Brain microvascular endothelial cell (primary cell): ENCODE measurements around the gene PLG.
"Not testable (repeated sequence)": the region's sequence is repeated elsewhere in the genome, so short reads cannot be mapped to it uniquely, and the experiment has no call there.

ENCODE experiments used
- DNase-seq: peaks from one replicate; pipeline ENCODE4 v3.0.0-alpha.2; 2020
- H3K27ac ChIP-seq: fragments of 250-450 bp; sonication (Bioruptor Pico); 2 replicates; pipeline ENCODE4 v1.5.1; 2020; ENCODE audit warnings: mild to moderate bottlenecking, moderate library complexity
- H3K27me3 ChIP-seq: fragments of 250-450 bp; sonication (Bioruptor Pico); replicated peaks from 2 replicates; pipeline ENCODE4 v1.5.1; 2020; ENCODE audit warnings: mild to moderate bottlenecking
- H3K36me3 ChIP-seq: fragments of 250-450 bp; sonication (Bioruptor Pico); replicated peaks from 2 replicates; pipeline ENCODE4 v1.5.1; 2020; ENCODE audit warnings: mild to moderate bottlenecking
- H3K4me3 ChIP-seq: 2 replicates; pipeline ENCODE4 v1.5.1; 2011; ENCODE audit warnings: low read depth, mild to moderate bottlenecking, control low read depth, low read length, moderate library complexity
- CTCF ChIP-seq: IDR thresholded peaks from 2 replicates; pipeline ENCODE4 v1.5.1; 2011; ENCODE audit warnings: low read depth, mild to moderate bottlenecking, moderate library complexity, low read length, control low read depth, inconsistent platforms; ENCODE audit errors: missing control alignments
- in situ Hi-C: cut with HindIII; loops from 2 replicates; pipeline ENCODE4 v1.10.0; 2017; ENCODE audit warnings: low sequenced_read_pairs, low pct_ligation_motif_present

Gene PLG

GRCh38 chr6:160685762-160686450, 16.1 kb upstream of the PLG start:
- TF ChIP-seq CTCF = no peak
- in situ Hi-C loops = no loop called here
- H3K36me3 ChIP-seq = no peaks in the 10 kb centered on the region
- H3K27me3 ChIP-seq = no peaks in the 10 kb centered on the region
- no peak overlapping the region for H3K27ac ChIP-seq
- no peak for DNase-seq
- no peak overlapping the region for H3K4me3 ChIP-seq

GRCh38 chr6:160690458-160690857, 11.6 kb upstream of the PLG start:
- H3K27me3 ChIP-seq = no peaks in the 10 kb centered on the region
- H3K36me3 ChIP-seq = no peaks in the 10 kb centered on the region
- in situ Hi-C loops = no loop called here
- DNase-seq = no peak
- H3K27ac ChIP-seq = no peak overlapping the region
- no peak overlapping the region for H3K4me3 ChIP-seq
- no peak for TF ChIP-seq CTCF

- Histone ChIP-seq H3K4me3 (no peak overlapping the region), H3K36me3 (no peaks in the 10 kb centered on the region), H3K27me3 (no peaks in the 10 kb centered on the region), H3K27ac (no peak overlapping the region)
- DNase-seq = no peak
- in situ Hi-C loops = no loop called here
- no peak for TF ChIP-seq CTCF
These were observed 10.4 kb upstream of the PLG start for GRCh38 chr6:160691617-160692016.

DNA sequence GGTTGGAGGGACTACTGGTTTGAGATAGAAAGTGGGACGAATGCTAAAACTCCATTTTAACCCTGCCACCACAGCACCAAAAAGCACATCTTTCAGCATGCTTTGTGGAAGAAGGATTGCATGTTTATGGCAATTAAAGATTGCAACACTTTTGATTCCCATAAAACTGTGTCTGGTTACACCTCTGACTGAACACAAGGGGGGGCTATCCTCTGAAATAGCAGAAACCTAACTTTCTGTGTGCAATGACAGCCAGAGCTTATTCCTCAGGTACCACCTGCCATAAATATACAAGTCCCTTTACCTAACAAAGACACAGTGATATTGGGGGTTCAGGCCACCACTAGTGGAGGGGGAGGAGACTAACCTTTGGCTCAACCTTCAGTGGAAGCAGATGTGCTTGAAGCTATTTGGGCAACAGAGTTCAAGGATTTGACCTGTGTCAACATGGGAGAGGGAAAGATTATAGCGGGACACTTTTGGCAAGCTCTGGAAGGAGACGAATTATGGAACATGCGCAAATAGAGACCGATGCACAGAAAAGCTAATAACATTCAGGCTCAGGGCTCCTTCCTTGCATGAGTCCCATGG, 9.6 kb upstream of the PLG start:
- Histone ChIP-seq H3K4me3 (no peak overlapping the region), H3K27ac (no peak overlapping the region), H3K36me3 (no peaks in the 10 kb centered on the region), H3K27me3 (no peaks in the 10 kb centered on the region)
- no peak for TF ChIP-seq CTCF
- in situ Hi-C loops = no loop called here
- DNase-seq = no peak

DNA sequence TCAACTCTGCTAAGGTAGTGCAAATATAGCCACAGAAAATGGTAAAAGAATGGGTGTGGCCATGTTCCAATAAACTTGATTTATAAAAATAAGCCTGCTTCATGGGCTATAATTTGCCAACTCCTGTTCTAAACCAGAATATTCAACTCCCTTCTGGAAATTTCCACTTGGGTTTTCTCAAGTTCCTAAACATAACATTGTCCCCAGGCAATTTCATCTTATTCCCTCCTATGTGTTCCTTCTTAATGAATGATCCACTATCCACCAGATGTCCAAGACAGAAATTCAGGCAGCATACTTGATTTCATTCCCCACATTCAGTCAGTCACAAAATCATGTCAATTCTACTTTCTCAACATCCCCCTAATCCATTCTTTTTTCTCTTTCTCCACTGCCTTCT, 7.0 kb upstream of the PLG start:
- H3K27me3 ChIP-seq, H3K36me3 ChIP-seq, H3K4me3 ChIP-seq, H3K27ac ChIP-seq, in situ Hi-C loops, DNase-seq: not testable (repeated sequence)

GRCh38 chr6:160695622-160696021, 6.4 kb upstream of the PLG start:
- H3K27ac ChIP-seq, H3K36me3 ChIP-seq, in situ Hi-C loops, DNase-seq, H3K4me3 ChIP-seq, H3K27me3 ChIP-seq: not testable (repeated sequence)

- H3K27me3 ChIP-seq, H3K36me3 ChIP-seq, in situ Hi-C loops, DNase-seq, H3K4me3 ChIP-seq, H3K27ac ChIP-seq: not testable (repeated sequence)
These were observed 5.2 kb upstream of the PLG start for GRCh38 chr6:160696884-160697283.
